Naive thymus-derived CD8-positive, alpha-beta T cell (primary cell): ENCODE results near the gene MYO7A. TPM values are rescaled to one million over a fixed set of nuclear protein-coding genes. Genes with fewer than 3 reads are reported as not detected.

Experiments
- ATAC-seq, 2 donors: fragments of 150-1000 bp; cut with Tn5 transposase in 1 of 2; sonication (Bioruptor Pico), chemical (Tn5 transposase) in 1 of 2; 1 replicate in 1 of 2; 2 replicates in 1 of 2; pipeline ENCODE4 v1.10.0; 2021; ENCODE audit warnings: mild to moderate bottlenecking in 2 of 2, moderate library complexity in 2 of 2
- POLR2A ChIA-PET: fragments of 350-600 bp; sonication (Branson Sonifier 250); formaldehyde crosslinking; loops from one replicate; lab custom pipeline; 2021; ENCODE audit warnings: antibody characterized with exemption; lab: Charles Lee
- DNase-seq, 10 donors: peaks; one replicate each; pipeline versions ENCODE4 v3.0.0 to v3.0.0-alpha.2; 2020 to 2022
- H3K27ac Mint-ChIP-seq, 10 donors: one replicate each; pipeline ENCODE4 v1.8.0; 2020 to 2022; ENCODE audit warnings: mild to moderate bottlenecking in 10 of 10, mixed read lengths in 10 of 10, moderate library complexity in 4 of 10, inconsistent platforms in 1 of 10
- H3K27me3 Mint-ChIP-seq, 5 donors: one replicate each; pipeline ENCODE4 v1.8.0; 2021 to 2022; ENCODE audit warnings: mixed read lengths in 5 of 5
- H3K36me3 Mint-ChIP-seq, 3 donors: one replicate each; pipeline ENCODE4 v1.8.0; 2020 to 2022; ENCODE audit warnings: mixed read lengths in 3 of 3, mild to moderate bottlenecking in 2 of 3, inconsistent platforms in 1 of 3
- H3K4me1 Mint-ChIP-seq, 4 donors: one replicate each; pipeline ENCODE4 v1.8.0; 2021 to 2022; ENCODE audit warnings: mixed read lengths in 4 of 4
- H3K4me3 Mint-ChIP-seq, 10 donors: one replicate each; pipeline ENCODE4 v1.8.0; 2020 to 2022; ENCODE audit warnings: mild to moderate bottlenecking in 10 of 10, mixed read lengths in 10 of 10, moderate library complexity in 6 of 10, inconsistent platforms in 1 of 10
- H3K9me3 Mint-ChIP-seq, 9 donors: one replicate each; pipeline ENCODE4 v1.8.0; 2020 to 2022; ENCODE audit warnings: mixed read lengths in 9 of 9, mild to moderate bottlenecking in 3 of 9, inconsistent platforms in 1 of 9, moderate library complexity in 1 of 9
- polyA plus RNA-seq, 3 donors: library from polyadenylated mRNA; unstranded; fragments of 300-500 nt; fragmentation: Illumina TruSeq; gene quantifications; one replicate each; pipeline ENCODE4 v1.2.3, GENCODE V29; 2021
- total RNA-seq, 8 experiments: library from RNA in 2 of 8; stranded (reverse) in 2 of 8; gene quantifications; one replicate each; pipeline ENCODE4 v1.2.3 and lab custom pipeline; 2021 to 2026

Gene MYO7A
- total and polyA plus RNA-seq, 5 experiments from 2014 or later = 0.18 to 0.30 TPM; not detected in 3

DNA sequence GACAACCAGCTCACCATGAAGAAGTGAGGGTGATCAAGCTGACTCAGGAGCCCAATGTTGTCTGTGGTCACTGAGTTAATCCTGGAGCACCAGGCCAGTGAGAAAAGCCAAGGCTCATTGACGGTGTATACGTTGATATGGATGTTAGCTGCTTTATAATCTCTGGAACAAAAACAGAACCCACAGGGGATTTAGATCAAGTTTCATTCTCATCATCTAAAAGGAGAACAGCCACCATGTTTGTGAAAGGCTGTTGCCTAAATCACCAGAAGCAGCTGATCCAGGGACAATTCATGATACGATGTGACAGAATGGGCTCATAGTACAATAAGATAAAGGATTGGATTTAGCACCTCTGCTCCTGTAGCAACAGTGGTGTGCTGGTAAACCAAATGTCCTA is 105.0 kb downstream of the MYO7A start:
- Mint-ChIP-seq H3K4me3 (no peak overlapping the region), H3K27ac (no peak overlapping the region), H3K9me3 (no peaks in the 10 kb centered on the region), H3K4me1 (no peaks in the 10 kb centered on the region), H3K36me3 (no peaks in the 10 kb centered on the region), H3K27me3 (peaks cover 0 to 7% (median 4%) of the 10 kb centered on the region in 5 donors)
- no peak for DNase-seq
- POLR2A ChIA-PET = no interaction called here
- no peak for ATAC-seq

- H3K27ac Mint-ChIP-seq = no peak overlapping the region
- POLR2A ChIA-PET = no interaction called here
- no peak for ATAC-seq
- H3K4me1 Mint-ChIP-seq = no peaks in the 10 kb centered on the region
- peaks cover 0 to 9% (median 4%) of the 10 kb centered on the region in 5 donors for H3K27me3 Mint-ChIP-seq
- no peaks in the 10 kb centered on the region for H3K9me3 Mint-ChIP-seq
- no peak overlapping the region for H3K4me3 Mint-ChIP-seq
- H3K36me3 Mint-ChIP-seq = peaks cover 0 to 6% (median 0%) of the 10 kb centered on the region in 3 donors
- DNase-seq = no peak
These were observed 108.9 kb downstream of the MYO7A start for GRCh38 chr11:77236901-77237300.

DNA sequence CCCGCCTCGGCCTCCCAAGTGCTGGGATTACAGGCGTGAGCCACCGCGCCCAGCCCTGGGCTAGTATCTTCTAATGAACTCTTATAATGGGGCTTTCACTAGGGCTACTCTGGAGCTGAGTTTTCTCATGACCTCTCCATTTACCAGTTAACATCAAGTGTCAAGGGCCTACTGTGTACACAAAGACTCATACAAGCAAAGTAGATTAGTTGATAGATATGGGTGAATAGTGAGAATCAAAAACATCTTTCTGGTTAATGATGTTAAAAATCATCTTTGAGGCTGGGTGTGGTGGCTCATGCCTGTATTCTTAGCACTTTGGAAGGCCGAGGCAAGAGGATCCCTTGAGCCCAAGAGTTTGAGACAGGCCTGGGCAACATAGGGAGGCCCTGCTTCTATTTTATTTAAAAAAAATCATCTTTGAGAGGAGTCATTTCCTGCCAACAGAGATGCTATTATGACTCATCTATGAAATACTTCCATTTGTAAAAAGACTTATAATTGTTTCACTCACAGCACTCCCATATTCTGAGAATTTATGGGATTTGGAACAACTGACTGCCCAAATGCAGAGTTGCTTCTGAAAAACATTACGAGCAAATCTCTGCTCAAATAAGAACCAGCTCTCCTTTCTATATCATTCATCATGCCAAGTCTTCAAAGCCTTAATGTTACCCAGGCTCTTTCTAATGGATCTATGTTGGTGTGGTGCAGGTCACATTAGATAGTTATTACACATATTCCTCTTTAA is 116.4 kb downstream of the MYO7A start:
- Mint-ChIP-seq H3K36me3 (peaks cover 0 to 6% (median 0%) of the 10 kb centered on the region in 3 donors), H3K9me3 (no peaks in the 10 kb centered on the region), H3K27me3 (peaks cover 0 to 2% (median 0%) of the 10 kb centered on the region in 5 donors), H3K4me3 (no peak overlapping the region), H3K4me1 (no peaks in the 10 kb centered on the region), H3K27ac (no peak overlapping the region)
- no peak for ATAC-seq
- no peak for DNase-seq
- POLR2A ChIA-PET = no interaction called here

DNA sequence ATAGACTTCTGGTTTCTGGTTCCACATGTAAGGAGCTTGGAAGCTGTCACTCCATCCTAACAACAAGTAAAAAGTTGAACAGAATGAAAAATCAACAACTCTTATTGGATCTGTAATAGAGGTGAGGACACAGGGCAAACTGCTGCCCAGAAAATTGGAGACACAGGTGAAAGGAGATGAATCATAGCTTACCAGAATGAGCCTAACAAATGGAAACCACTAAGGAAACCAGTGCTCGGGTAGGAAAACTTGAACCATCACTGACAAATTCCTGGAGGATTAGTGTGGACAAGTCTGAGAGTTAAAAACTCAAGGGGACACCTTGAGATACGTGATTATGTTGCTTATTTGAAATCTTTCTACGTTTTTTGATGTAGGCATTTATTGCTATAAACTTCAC is 121.4 kb downstream of the MYO7A start:
- H3K27me3 Mint-ChIP-seq = peaks cover 0 to 1% (median 0%) of the 10 kb centered on the region in 5 donors
- no peak overlapping the region for H3K27ac Mint-ChIP-seq
- ATAC-seq (no peak), DNase-seq (no peak)
- no peak overlapping the region for H3K4me3 Mint-ChIP-seq
- peaks cover 10 to 28% (median 18%) of the 10 kb centered on the region in 9 donors for H3K9me3 Mint-ChIP-seq
- POLR2A ChIA-PET = no interaction called here
- H3K4me1 Mint-ChIP-seq = no peaks in the 10 kb centered on the region
- H3K36me3 Mint-ChIP-seq = peaks cover 0 to 12% (median 4%) of the 10 kb centered on the region in 3 donors

DNA sequence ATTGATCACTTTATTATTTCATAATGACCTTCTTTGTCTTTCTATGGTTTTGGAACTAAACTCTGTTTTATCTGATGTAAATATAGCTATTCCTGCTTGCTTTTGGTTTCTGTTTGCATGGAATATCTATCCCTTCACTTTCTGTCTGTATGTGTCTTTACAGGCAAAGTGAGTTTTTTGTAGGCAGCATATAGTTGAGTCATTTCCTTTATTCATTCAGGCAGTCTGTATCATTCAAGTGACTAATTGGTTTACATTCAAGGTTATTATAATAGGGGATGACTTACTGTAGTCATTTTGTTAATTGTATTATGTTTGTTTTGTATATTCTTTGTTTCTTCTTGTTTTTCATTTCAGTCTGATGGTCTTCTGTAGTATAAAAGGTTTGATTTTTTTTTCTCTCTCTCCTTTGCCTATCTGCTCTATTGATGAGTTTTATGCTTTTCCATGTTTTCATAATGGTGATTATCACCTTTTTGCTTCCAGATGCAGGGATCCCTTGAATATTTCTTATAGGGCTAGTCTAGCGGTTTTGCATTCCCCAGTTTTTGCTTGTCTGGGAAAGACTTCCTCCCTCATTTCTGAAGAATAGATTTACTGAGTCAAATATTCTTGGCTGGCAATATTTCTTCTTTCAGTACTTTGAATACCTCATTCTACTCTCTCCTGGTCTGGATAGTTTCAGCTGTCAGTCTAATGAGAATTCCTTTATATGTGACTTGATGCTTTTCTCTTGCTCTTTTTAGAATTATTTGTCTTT is 123.0 kb downstream of the MYO7A start:
- no peak overlapping the region for H3K4me3 Mint-ChIP-seq
- POLR2A ChIA-PET = no interaction called here
- DNase-seq = no peak
- H3K27me3 Mint-ChIP-seq = peaks cover 0 to 8% (median 3%) of the 10 kb centered on the region in 5 donors
- H3K36me3 Mint-ChIP-seq = peaks cover 0 to 12% (median 4%) of the 10 kb centered on the region in 3 donors
- ATAC-seq = no peak
- H3K9me3 Mint-ChIP-seq = peaks cover 10 to 28% (median 18%) of the 10 kb centered on the region in 9 donors
- no peak overlapping the region for H3K27ac Mint-ChIP-seq
- H3K4me1 Mint-ChIP-seq = no peaks in the 10 kb centered on the region

DNA sequence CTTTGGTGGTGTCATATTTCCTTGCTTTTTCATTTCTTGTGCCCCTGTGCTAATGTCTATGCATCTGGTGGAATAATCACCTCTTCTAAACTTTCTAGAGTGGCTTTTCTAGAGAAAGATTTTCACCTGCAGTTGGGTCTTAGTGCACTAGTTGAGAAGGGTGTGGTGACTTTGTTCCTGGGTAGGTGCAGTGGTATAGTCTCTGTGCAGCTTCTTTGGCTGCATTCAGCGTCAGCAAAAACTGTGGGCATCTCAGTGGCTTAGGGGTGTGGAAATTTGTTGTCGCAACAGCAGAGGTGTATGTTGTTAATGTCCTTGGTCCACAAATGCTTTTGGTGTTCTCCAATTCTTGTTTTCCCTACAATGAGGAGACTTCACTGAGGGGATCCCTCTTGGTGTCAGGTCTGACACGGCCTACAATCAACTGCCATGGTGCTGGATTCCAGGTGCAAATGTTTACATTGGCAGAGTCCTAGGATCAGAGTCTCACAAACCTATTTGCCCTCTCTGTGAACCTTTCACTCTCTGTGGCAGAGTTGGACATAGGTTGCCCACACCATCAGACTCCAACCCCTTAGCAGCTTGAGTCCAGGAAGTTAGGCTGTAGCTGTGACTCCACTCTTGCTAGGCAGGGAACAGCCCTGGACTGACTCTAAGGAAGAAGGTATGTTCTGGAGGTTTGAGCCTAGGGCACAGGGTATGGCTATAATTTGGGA is 124.7 kb downstream of the MYO7A start:
- POLR2A ChIA-PET = interaction anchor here (0.6 kb wide), 1 partner anchor 383 kb away, joined by 3 read pairs; no protein-coding TSS in a partner anchor
- Mint-ChIP-seq H3K9me3 (peaks cover 10 to 28% (median 18%) of the 10 kb centered on the region in 9 donors), H3K4me3 (no peak overlapping the region), H3K27ac (no peak overlapping the region), H3K4me1 (no peaks in the 10 kb centered on the region), H3K27me3 (peaks cover 0 to 14% (median 6%) of the 10 kb centered on the region in 5 donors), H3K36me3 (peaks cover 0 to 12% (median 4%) of the 10 kb centered on the region in 3 donors)
- ATAC-seq (no peak), DNase-seq (no peak)

DNA sequence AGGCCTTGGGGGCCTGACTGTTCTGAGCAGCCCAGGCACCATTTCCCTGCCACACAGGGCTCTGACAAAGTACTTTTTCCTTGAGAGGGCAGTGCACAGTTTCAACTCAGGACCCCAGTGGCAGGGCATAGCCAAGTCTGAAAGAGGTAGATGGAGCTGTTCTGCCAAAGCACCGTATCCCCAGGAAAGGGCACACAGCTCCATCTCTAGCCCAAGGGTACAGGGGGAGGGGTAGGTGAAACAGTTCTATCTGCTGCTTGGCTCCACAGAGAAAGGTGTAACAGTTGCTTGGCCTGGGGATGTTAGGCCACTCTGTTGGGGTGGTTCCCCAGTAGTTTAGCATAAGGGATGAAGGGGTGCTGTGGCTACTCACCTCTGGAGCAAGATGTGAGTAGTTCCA is 125.6 kb downstream of the MYO7A start:
- H3K4me1 Mint-ChIP-seq = no peaks in the 10 kb centered on the region
- POLR2A ChIA-PET = no interaction called here
- peaks cover 10 to 28% (median 18%) of the 10 kb centered on the region in 9 donors for H3K9me3 Mint-ChIP-seq
- no peak overlapping the region for H3K27ac Mint-ChIP-seq
- no peak overlapping the region for H3K4me3 Mint-ChIP-seq
- peaks cover 0 to 12% (median 4%) of the 10 kb centered on the region in 3 donors for H3K36me3 Mint-ChIP-seq
- no peak for DNase-seq
- ATAC-seq = no peak
- peaks cover 3 to 22% (median 9%) of the 10 kb centered on the region in 5 donors for H3K27me3 Mint-ChIP-seq

DNA sequence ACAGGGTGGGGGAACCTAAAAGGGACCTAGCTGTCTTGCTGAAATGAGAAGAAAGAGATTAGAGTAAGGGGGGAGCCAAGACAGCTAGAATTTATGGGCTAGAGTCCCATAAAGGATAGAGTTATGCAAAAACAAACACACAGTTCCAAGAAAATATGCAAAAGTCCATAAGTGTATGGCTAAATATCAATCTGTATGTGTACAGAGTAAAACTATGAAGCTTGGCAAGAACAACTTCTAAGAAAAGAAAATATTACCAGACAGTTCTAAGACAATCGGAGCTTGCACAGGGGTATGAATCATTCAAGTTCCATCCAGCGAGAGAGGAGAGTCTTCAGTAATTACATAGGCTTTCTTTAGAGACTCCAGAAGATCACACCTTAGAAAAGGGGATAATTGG is 131.6 kb downstream of the MYO7A start:
- Mint-ChIP-seq H3K4me1 (no peaks in the 10 kb centered on the region), H3K27me3 (peaks cover 10 to 22% (median 20%) of the 10 kb centered on the region in 5 donors), H3K9me3 (peaks cover 11 to 42% (median 26%) of the 10 kb centered on the region in 9 donors), H3K4me3 (no peak overlapping the region), H3K36me3 (peaks cover 2 to 36% (median 8%) of the 10 kb centered on the region in 3 donors), H3K27ac (no peak overlapping the region)
- DNase-seq (no peak), ATAC-seq (no peak)
- POLR2A ChIA-PET = no interaction called here

- H3K4me1 Mint-ChIP-seq = no peaks in the 10 kb centered on the region
- peaks cover 7 to 21% (median 10%) of the 10 kb centered on the region in 5 donors for H3K27me3 Mint-ChIP-seq
- H3K36me3 Mint-ChIP-seq = peaks cover 2 to 36% (median 10%) of the 10 kb centered on the region in 3 donors
- no peak for ATAC-seq
- H3K4me3 Mint-ChIP-seq = no peak overlapping the region
- POLR2A ChIA-PET = no interaction called here
- H3K9me3 Mint-ChIP-seq = peaks cover 11 to 45% (median 26%) of the 10 kb centered on the region in 9 donors
- H3K27ac Mint-ChIP-seq = no peak overlapping the region
- no peak for DNase-seq
These were observed 134.8 kb downstream of the MYO7A start for GRCh38 chr11:77262803-77263202.

Other genes starting within 250 kb of the MYO7A start
- not detected for gene B3GNT6, start 93.8 kb upstream of the MYO7A start, total RNA-seq
- gene B3GNT6, start 93.8 kb upstream of the MYO7A start, polyA plus RNA-seq = not detected
- gene CAPN5, start 61.3 kb upstream of the MYO7A start, total RNA-seq = 1 to 10 TPM; 9.5 to 9.9 TPM
- 10 to 100 TPM in 1 of 3 donors, 1 to 10 TPM in 2; 6.2 to 13.1 (median 7.5) TPM for gene CAPN5, start 61.3 kb upstream of the MYO7A start, polyA plus RNA-seq
- gene OMP, start 25.4 kb upstream of the MYO7A start, total RNA-seq = 1 to 10 TPM in 1 of 2 experiments, not detected in 1; 1.1 TPM
- gene OMP, start 25.4 kb upstream of the MYO7A start, polyA plus RNA-seq = not detected
- gene GDPD4, start 173.4 kb downstream of the MYO7A start, total RNA-seq = not detected
- not detected for gene GDPD4, start 173.4 kb downstream of the MYO7A start, polyA plus RNA-seq